ENCODE results near the gene OVCA2.

Gene OVCA2

DNA sequence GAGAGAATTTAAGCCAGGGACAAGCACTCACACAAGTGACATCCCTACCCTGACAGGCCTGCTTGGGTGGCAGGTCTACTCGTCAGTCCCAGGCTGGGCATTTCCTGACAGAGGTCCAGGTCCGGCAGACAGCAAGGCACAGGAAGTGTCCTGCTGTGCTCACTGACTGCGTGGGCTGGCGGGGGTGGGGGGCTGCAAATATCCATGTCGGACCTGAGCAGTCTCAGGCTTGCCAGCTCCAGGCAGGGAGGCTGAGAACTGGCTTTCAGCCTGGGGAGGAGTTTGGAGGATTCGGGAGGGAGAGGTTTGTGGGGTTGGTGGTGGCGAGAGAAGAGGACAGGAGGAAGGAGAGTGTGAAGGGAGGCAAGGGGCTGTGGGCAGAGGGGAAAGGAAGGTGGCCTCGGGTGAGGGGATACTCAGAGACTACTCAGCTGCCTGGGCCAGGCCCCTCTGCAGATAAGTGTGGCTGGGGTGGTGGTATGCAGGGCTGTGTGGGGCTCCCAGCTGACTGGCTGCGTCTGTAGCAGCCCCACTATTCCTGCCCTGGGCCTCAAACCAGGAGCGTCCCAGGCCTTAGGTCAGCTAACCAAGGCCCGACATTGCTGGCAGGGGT, 20.9 kb downstream of the OVCA2 start:
- DNase-seq: no peak

DNA sequence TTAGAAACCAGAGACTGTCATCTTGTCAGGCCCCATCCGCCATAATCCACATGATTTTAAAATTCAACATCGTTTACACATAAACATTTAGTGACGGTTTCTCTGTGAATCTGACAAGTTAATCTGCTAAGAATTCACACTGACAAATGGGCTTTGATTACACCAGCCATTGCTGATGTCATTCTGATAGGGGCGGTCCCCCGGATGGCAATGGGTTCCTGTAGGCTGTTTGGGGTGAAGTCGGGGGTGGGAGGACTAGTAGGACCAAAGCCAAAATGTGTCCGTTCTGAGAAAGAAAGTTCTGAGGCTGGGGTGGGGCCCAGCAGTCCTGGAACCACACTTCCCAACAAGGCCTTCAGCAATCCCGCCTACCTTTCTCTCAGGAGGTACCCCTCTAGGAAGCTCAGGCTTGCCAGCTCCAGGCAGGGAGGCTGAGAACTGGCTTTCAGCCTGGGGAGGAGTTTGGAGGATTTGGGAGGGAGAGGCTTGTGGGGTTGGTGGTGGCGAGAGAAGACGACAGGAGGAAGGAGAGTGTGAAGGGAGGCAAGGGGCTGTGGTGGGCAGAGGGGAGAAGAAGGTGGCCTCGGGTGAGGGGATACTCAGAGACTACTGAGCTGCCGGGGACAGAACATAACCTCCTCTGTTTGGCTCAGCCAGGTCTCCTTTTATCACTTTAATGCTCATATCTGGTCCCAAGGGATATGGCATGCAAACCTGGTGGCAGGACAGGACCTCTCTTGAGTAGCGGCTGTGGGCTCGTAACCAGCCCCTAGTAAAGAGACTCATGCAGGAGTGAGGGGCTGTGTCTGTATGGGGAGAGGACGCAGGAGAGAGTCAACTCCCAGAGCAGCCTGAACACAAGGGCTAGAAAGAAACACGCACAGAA, 21.7 kb downstream of the OVCA2 start:
- DNase-seq: no peak

DNA sequence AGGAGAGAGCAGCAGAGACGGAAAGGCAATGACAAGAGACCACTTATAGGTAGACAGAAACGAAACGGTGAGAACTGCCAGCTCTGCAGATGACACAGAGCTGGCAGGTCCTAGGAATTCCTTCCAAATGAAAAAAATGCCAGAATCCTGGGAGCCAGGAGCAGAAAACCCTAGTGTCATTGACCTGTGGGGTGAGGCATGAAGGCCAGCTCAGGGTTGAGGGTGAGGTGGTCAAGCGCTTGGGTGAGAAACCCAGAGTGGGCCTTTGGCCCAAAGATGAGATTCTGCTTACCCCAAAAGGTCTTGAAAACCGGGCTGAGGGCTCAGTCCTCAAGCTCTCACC, 22.3 kb downstream of the OVCA2 start:
- no peak for DNase-seq

DNA sequence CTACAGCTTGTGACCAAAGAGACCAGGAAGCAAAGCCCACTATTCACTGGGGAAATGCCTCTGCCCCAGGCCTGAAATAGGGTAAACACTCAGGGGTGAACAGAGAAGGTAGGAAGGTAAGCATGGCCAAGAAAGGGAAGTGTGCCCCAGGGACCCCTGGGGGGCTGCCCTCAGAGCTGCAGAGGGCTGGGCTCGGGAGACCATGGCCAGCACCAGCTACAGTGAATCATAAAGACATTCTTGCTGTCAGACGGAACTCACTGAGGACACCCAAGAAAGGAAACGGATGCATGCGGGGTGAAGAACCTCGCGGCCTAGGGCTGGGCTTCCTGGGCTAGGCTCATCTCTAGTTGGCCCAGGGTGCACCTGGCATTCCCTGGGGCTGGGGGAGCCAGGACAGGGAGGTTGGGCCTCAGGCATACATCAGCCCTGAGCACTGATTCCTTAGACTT, 22.7 kb downstream of the OVCA2 start:
- DNase-seq: no peak

DNA sequence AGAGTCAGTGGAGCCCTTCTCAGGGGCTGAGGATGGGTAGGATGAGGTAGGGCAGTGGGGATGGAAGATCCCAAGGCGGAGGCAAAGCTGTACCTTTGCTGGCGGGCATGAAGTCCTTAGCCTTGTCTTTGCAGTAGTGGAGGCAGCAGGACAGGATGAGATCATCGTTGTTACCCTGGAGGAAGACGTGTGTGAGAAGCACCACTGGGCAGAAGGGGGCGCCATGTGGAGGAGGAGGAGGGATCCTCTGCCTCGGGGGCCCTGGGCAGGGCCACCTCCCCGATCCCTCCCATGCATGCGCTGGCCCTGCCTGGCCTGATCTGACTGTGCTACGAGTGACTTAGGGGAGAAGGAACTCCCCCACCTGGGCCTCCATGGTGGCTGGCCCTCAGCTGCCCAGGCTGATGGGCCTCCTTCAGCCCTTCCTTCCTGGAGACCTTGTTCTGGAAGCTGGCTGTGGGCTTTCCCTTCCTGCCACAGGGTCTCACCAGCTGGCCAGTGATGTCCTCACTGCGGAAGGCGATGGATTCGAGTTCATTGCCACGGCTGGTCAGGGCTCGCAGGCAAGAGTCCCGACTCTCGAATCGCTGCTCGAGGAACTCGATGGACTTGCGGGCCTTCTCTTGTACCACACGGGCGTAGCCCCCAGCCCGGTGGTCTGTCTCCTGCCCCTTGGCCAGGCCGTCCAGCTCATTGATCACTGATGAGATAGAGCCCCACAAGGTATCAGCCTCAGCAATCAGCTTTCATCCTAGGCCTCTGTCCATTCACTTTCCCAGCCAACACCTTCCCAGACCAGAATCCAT, 23.4 kb downstream of the OVCA2 start:
- DNase-seq: no peak

DNA sequence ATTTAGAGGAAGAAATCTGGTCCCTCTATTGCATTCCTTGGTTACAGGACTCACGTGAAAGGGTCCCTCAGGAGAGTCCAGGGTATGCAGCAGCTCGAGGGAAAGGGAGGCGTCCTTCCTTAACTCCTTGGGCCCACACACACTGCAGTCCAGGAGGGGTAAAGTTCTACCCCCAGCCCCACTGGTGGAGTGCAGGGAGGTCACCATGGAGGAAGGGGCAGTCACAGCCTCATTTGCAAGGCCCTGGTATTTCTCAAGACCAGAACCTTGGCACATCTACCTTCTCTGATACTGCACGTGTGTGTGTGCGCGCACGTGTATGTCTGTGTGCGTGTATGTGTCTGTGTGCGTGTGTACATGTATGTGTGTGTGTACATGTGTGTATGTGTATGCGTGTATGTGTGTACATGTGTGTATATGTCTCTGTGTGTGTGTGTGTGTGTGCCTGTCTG, 24.2 kb downstream of the OVCA2 start:
- no peak for DNase-seq

DNA sequence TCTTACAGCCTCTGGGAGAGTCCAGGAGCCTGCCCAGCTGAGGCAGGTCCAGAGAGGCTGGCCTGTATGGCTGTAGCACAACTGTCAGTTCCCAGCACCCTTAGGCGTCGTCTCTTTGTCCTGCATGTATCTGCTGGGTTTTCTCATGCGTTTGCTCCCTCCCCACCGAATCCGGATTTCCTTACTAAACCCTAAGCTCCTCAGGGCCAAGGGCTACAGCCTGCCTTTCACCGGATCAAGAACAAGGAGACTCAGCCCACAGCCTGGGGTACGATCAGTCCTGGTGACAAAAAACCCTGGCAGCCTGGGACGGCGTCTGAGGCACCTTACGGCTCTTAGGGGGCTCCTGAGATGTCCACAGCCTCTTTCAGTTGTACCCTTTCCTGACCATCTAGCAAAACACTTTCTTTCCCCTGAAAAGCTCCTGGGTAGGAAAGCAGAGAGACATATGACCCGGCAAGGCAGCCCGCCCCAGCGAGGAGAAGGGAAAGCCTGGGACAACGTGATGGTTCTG, 25.3 kb downstream of the OVCA2 start:
- no peak for DNase-seq

DNA sequence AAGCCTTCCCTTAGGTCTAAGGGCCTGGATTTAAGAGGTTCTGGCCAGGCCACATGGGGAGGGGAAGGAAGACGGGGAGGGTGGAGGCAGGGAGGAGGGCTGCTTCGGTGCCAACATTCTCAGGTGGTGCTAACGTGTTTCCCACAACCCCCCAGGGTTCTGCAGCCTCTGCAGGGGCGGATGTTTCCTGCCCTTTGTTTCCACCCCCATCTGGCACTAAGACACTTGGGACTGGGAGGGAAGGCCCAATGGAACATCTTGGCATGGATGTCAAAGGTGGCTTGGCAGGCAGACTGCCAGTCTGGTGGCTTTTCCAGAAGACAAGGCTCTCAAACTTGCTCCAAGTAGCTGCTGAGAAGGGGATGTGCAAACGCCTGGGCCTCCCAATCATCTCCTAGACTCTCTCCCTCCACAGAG, 25.8 kb downstream of the OVCA2 start:
- DNase-seq: no peak

DNA sequence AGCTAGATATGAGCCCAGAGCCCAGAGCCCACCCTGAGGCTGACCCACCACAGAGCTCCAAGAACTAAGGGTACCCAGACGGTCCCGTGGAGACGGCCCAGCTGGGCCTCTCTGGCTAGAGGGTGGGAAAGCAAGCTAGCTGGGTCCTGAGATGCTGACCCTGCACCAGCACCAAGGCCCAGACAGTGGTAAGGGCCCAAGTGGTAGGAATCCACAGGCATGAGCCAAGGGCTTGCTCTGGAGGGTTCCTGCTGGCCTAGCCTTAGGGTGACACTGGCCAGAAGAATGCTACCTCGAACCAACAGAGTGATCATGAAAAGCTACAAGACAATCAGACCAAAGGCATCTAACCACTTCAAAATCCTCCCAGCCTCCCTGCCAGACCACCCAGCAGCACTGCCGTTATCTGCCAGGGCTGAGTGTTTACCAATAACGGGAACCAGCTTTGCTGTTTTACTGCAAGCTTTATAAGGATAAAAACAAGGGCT, 26.3 kb downstream of the OVCA2 start:
- peak in 1 of 58 donors; percentile 43 for DNase-seq

DNA sequence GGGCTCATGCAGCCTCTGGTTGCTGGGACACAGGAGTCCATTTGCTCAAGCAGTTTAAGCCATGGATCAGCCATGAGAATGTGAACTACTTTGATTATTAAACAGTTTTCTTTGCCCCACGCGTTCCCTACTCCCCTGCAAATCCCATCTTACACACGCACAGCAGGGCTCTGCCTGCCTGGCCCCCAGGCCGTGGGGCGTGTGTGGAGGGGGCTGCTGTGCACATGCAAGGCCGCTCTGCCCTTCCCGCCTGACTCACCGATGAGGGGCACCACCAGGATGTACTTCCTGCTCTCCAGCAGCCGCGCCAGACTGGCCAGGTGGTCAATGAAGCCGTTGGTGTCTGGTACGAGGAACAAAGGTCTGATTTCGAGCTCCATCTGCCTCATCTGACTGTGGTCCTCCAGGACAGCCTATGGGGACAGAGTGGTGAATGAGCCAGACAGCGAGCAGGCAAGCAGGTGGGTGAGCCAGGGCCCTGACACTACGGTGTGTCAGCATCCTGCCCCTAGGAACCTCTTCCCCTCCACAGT, 26.8 kb downstream of the OVCA2 start:
- DNase-seq: no peak

DNA sequence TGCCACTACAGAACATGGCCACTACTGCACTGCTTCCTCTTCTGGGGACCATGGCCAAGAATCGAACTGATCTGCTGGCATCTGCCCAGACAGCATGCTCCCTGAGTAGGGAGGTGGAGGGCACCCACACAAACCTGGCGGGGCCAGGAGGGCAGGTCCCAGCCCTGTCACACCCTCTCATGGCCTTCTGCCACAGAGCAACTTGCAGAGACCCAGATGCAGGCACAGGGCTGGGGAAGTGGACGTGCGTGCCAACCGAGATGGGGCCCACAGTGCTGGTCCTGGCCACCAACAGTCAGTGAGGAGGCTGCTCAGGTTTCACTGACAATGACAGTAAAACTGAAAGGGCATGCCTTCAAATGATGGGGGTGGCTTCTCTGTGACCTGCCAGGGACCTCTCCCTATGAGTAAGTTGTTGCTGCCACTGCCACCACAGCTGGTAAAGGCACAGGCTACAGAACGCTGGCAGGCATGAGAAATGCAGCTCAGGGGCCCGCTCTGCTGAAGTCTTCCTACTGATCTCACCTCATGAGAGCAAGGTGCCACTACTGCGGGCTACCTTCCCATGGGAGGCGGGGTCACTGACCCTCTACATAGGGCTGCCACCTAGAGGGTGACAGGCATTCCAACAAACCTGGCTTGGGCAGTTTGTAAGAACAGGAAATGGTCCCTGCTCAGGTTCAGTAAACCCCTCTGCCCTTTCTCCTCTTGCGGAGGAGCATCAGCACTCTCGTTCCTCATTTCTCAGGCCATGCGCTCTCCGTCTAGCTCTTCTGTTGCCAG, 28.6 kb downstream of the OVCA2 start:
- DNase-seq: no peak

DNA sequence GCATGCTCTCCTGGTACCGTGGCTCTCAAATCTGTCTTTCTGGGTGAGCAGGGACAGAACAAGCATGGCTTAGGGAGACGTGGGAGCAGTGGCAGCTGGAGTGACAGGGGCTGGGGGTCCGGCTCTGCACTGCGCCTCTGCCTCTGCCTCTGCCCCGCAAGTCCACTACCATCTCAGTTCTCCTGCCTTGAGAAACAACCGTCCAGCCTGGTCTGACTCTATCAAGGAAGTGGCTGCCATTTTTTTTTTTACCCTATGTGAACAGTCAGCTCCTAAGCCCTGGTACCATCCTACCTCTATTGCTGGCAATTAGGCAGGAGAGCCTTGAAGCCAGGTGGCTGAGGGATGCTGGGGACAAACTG, 29.2 kb downstream of the OVCA2 start:
- DNase-seq: no peak

DNA sequence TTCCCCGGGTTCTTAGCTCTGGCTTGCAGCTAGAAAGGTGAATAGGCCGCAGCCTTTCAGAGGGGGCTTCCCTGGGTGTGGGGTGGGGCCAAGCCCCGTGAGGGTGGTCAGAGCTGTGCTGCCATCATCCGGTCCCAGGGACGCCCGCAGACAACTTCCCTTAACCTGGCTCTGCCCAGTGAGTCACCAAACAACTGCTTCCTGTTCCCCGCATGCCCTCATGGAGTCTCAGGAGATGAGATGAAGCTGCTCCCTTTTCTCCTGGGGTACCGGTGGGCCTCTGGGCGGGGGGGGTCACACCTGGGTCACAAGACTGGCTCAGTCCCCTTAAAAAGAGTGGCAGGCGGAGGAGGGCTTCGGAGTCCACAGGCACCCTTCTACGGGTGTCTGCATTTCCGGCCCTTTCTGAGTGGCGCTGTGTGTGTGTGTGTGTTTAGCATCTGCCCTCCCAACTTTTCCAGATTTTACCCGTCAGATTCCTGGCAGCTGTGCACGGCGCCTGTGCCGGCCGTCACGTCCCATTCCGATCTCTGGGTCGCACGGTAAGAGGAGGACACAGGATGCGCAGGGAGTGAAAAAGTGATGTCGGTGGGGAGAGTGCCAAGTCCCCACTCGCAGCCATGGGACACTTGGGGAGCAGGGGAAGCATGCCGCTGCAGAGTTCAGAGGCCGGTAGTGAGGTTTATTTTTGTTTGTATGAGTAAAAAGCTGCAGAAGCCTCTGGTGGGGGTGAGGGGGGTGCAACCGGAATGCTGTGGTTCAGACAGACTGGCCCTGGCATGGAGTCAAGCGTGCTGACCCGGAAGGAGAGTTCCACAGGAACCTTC, 29.8 kb downstream of the OVCA2 start:
- DNase-seq: no peak

DNA sequence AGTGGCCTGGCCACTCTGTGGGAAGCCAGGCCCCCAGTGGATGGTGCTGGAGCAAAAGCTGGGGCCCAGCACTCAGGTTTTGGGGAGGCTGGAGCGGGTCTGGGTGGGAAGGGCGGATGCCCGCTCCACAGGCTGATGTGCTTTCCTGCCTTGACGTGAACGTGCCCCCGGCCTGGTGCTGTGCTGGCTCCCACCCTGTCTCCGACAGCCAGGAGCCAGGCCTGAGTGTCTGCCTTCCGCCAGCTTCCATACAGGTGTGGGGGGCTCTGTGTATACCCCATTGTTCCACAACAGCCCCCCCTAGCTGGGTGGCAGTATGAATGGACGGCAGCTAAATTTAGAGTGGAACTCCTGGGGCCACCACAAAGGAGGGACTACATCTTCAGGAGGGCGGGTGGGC, 33.1 kb downstream of the OVCA2 start:
- no peak for DNase-seq

DNA sequence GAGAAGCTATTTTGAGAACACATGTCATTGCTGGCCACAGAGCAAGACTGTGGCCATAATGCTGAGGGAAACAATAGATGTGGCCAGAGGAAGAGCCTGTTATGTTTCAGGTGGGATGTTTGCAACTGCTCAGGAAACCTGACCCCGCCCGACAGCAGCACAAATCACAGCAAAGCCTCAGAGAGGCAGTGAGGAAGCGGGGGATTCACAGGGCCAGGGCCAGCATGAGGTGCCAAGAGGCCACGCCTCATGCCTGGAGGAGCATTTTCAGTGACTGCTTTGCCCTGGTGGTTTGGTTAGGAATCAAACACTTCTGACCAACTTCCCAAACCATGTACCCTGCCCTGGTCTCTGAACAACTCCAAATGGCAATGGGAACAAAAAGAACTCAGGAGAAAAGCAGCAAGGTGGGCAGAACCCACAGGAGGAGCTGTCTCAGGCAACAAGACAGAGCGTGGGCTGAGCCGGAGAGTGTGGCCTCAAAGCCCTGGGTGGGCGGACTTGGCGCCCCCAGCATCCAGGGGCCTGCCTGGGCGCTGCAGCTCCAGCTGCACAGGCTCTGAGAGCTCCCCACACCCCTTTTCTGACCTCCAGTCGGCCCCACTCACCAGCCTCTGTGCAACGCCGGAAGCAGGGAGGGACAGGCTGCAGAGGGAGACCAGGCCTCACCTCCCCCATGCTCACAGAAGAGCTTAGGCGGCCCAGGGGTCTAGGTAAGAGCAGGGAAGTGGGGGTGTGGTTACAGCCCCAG, 33.7 kb downstream of the OVCA2 start:
- DNase-seq: no peak

DNA sequence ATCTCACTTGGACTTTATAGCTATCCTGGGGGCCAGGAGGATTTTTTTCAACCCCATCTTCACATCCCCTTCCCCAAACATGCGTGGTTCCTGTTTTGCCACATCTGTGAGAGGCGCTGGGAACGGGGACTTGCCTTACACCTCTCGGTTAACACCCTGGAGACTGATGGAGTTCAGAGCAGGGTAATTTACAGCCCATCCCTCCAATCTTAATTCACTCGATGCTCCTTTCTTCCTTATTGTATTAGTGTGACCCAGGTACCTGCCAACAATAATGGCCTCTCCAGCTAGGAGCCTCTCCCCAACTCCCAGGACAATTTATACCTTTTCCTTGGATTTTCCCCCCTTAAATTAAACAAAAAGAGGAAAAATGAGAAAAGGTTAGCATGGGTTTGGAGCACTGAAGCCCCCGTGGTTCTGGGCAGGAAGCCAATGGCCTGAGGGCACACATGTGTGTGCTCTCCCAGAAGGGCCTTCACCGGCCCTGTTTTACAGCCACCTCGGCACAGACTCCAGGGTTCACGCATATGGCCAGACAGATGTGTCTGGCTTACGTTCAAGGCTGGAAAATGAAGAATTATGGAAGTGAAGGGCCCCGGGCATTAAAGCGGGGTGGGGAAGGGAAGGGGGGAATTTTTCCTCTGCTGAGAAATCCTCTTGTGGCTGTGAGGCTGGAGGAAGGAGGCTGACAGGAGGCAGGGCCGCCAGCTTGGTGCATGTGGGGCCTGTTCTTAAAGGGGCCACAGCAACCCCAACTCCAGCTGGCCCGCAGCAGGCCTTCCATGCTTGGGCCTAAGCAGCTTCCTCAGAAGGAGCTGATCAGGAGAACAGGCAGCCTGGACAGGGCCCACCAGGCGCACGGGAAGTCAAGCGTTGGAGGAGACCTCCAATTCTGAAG, 34.5 kb downstream of the OVCA2 start:
- DNase-seq: no peak

DNA sequence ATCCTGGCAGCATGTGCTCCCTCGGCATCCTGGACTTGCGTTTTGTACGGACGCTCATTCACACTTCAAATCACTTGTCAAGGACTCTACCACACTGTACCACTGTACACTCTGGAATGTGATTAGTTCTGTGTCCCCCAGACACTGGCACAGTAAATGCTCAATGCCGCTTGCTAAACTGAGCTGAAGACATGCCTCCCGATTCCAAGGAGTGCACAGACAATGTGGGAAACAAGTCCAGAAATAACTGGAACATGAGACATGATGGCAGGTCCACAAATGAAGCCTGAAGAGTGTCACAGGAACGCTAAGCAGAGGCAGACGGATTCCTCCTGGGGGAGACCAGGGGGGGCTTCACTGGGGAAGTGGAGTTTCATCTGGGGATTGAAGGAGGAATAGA, 35.2 kb downstream of the OVCA2 start:
- DNase-seq: no peak

DNA sequence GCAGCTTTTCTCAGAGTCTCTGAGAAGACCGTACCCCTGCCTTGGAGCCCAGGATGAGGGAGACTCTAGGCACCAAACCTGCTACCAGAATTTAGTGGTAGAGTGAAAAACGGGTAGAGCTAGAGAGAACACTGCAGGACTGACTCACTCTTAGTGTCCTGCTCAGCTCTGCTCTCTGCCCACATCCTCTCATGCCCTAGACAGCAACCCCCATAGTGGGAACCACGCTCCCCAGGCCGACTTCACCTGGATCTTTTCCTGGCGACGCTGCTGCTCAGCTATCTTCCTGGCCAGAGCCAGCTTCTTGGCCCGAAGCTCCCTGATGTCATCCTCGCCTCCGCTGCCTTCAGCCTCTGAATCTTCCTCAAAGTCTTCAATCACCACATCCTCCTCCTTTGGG, 39.7 kb downstream of the OVCA2 start:
- no peak for DNase-seq

Measured in anterior cingulate cortex (tissue), 58 donors.